Measurements from ENCODE around the gene TIPIN. TPM values are rescaled to one million over a fixed set of nuclear protein-coding genes. Genes with fewer than 3 reads are reported as not detected.

The TIPIN gene
- total and polyA plus RNA-seq, 2 of the 8 experiments (the other 6 are each of a cell fraction or from before 2014, with no cell fraction given): 8.5 to 24.7 TPM

- no peak overlapping the region for H2BK120ac ChIP-seq (replicated peaks; ENCODE audit: low read depth, low read length)
- H3K4me1 ChIP-seq (replicated peaks in 1 of 4; ENCODE audit: control insufficient read depth in 3 of 4, insufficient read depth in 4 of 4, low read length in 3 of 4): peaks cover 0 to 5% (median 2%) of the 10 kb centered on the region in 4 experiments; a peak in 3 of 7 replicates
- no peaks in the 10 kb centered on the region for H3K27me3 ChIP-seq (replicated peaks in 1 of 4; ENCODE audit: control insufficient read depth in 3 of 4, extremely low read depth in 1 of 4, insufficient read depth in 3 of 4, low read length in 3 of 4)
- WGBS, 2 experiments (ENCODE audit: extremely low coverage in 1 of 2, insufficient coverage in 1 of 2, insufficient read length in 1 of 2, insufficient replicate concordance in 2 of 2, low coverage in 1 of 2, low lambda C conversion rate in 2 of 2, missing lambda C conversion rate in 1 of 2): 71% methylated on average over 12 of the region's 12 CpGs; no CpG with 5 or more reads in 1 of the 2 experiments
- no peak for FAIRE-seq
- H3K79me1 ChIP-seq (ENCODE audit: low read depth, low read length): no peaks in the 10 kb centered on the region
- CTCF ChIA-PET (ENCODE audit: partially characterized antibody): interaction anchor here (1.1 to 1.8 kb wide), 2 partner anchors 16 to 128 kb away, joined by 3 to 6 read pairs; partner anchors contain the start of gene MAP2K1
- H4K91ac ChIP-seq (replicated peaks; ENCODE audit: insufficient read length, low read length): no peak overlapping the region
- peak overlapping the region; percentile 95 for H2AFZ ChIP-seq (ENCODE audit: low read length)
- no peaks in the 10 kb centered on the region for H3K36me3 ChIP-seq (ENCODE audit: control insufficient read depth in 2 of 4, insufficient read depth in 4 of 4, low read length in 3 of 4)
- no peak overlapping the region for H3K56ac ChIP-seq (replicated peaks; ENCODE audit: insufficient read length, low read depth, low read length)
- H2AK5ac ChIP-seq (ENCODE audit: low read depth, low read length): no peak overlapping the region
- H3K4ac ChIP-seq (replicated peaks; ENCODE audit: insufficient read length, low read depth, low read length): no peak overlapping the region
- POLR2A ChIA-PET (ENCODE audit: partially characterized antibody): interaction anchor here (0.8 to 1.2 kb wide), 2 partner anchors 14 to 129 kb away, joined by 3 to 4 read pairs; no protein-coding TSS in a partner anchor
- no peak overlapping the region for H4K5ac ChIP-seq (ENCODE audit: insufficient read length, low read depth, low read length)
- H2BK20ac ChIP-seq (ENCODE audit: low read length): no peak overlapping the region; the same call in 1 of the 2 replicates
- H4K20me1 ChIP-seq (replicated peaks in 1 of 2; ENCODE audit: control insufficient read depth in 1 of 2, insufficient read depth in 2 of 2, low read length in 2 of 2): no peaks in the 10 kb centered on the region
- no peak overlapping the region for H3K4me3 ChIP-seq (ENCODE audit: extremely low read depth in 1 of 4, insufficient read depth in 2 of 4, low read depth in 3 of 4, low read length in 4 of 4)
- DNase-seq (ENCODE audit: low read depth in 1 of 2, low spot score in 2 of 2): no peak
- H3K9ac ChIP-seq (replicated peaks in 1 of 4; ENCODE audit: extremely low read depth in 1 of 4, low read depth in 3 of 4, low read length in 3 of 4): peak overlapping the region in 1 of 4 experiments; percentile 67; a peak in 1 of 7 replicates
- no peak overlapping the region for H3K4me2 ChIP-seq (ENCODE audit: insufficient read depth in 1 of 2, low read depth in 2 of 2, low read length in 2 of 2)
- peaks cover 3 to 9% of the 10 kb centered on the region in 2 experiments; a peak in 2 of 4 replicates for H3K9me3 ChIP-seq (ENCODE audit: insufficient read depth in 2 of 2, low read depth in 1 of 2, low read length in 1 of 2)
- H3K18ac ChIP-seq (ENCODE audit: extremely low read depth, low read length): no peak overlapping the region
- H3K23me2 ChIP-seq (ENCODE audit: low read depth, low read length): no peaks in the 10 kb centered on the region
- H2BK12ac ChIP-seq (ENCODE audit: low read depth, low read length): peak overlapping the region; percentile 75; the same call in 1 of the 2 replicates
- no peak overlapping the region for H3K14ac ChIP-seq (ENCODE audit: insufficient read length)
- no peaks in the 10 kb centered on the region for H3K79me2 ChIP-seq (ENCODE audit: control insufficient read depth in 1 of 2, insufficient read depth in 2 of 2, low read length in 2 of 2)
- no peak overlapping the region for H3K27ac ChIP-seq (ENCODE audit: low read depth, low read length)
- H4K8ac ChIP-seq (ENCODE audit: extremely low read depth, insufficient read depth, low read length): no peak overlapping the region
- no peak overlapping the region for H3K23ac ChIP-seq (ENCODE audit: insufficient read length)
- no peak overlapping the region for H2BK5ac ChIP-seq (ENCODE audit: low read depth, low read length)
- H2BK15ac ChIP-seq (ENCODE audit: low read length): no peak overlapping the region
- TF ChIP-seq RFX5 (IDR thresholded peaks at IDR 0.05; ENCODE audit: borderline replicate concordance, low read depth, low read length) (no peak), ASH2L (IDR thresholded peaks at IDR 0.05; ENCODE audit: low read length) (no peak), FOSL1 (IDR thresholded peaks at IDR 0.05; ENCODE audit: insufficient read depth, low read depth, low read length) (no peak), EGR1 (IDR thresholded peaks at IDR 0.05; ENCODE audit: borderline replicate concordance, low read depth, low read length) (no peak), CEBPB (IDR thresholded peaks at IDR 0.05; ENCODE audit: low read depth, low read length) (peak; percentile 84), GABPA (IDR thresholded peaks at IDR 0.05; ENCODE audit: borderline replicate concordance, insufficient read depth, low read length) (no peak), EZH2 (IDR thresholded peaks at IDR 0.05; ENCODE audit: low read depth, low read length, severe bottlenecking) (no peak), RXRA (IDR thresholded peaks at IDR 0.05; ENCODE audit: insufficient read depth, low read depth, low read length) (no peak), ATF3 (IDR thresholded peaks at IDR 0.05; ENCODE audit: insufficient read depth, low read depth, low read length) (no peak)
- TF ChIP-seq, protein P1, sequence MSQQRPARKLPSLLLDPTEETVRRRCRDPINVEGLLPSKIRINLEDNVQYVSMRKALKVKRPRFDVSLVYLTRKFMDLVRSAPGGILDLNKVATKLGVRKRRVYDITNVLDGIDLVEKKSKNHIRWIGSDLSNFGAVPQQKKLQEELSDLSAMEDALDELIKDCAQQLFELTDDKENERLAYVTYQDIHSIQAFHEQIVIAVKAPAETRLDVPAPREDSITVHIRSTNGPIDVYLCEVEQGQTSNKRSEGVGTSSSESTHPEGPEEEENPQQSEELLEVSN (IDR thresholded peaks at IDR 0.05): peak; percentile 69; the same call in 1 of the 2 replicates
These were observed 13.5 kb upstream of the TIPIN start for GRCh38 chr15:66369773-66370651.
